IMR-90 (cell line): ENCODE measurements around the gene ITGB4. TPM values are rescaled to one million over a fixed set of nuclear protein-coding genes. Genes with fewer than 3 reads are reported as not detected.

Experiments used
- ATAC-seq: fragments of 200-7000 bp; cut with Tn5 transposase; 2 replicates; pipeline ENCODE4 v1.9.1; 2020; ENCODE audit warnings: low read depth, mild to moderate bottlenecking, moderate library complexity
- BruUV-seq: library from RNA; stranded (reverse); fragments of 400-500 nt; replicated peaks from 2 replicates; lab custom pipeline; 2021; lab: Mats Ljungman, UMichigan
- CTCF ChIA-PET: fragments of 300-600 bp; formaldehyde crosslinking; extraction: SDS; loops from one replicate; lab custom pipeline; 2021; ENCODE audit warnings: antibody characterized with exemption; lab: Yijun Ruan, JAX
- POLR2A ChIA-PET: fragments of 300-600 bp; sonication (Branson Sonifier 250); formaldehyde crosslinking; loops from one replicate; lab custom pipeline; 2022; ENCODE audit warnings: antibody characterized with exemption; ENCODE audit not compliant: unreplicated experiment; lab: Charles Lee
- DNase-seq: peaks from one replicate; pipeline ENCODE4 v3.0.0; 2013
- H2AFZ ChIP-seq: replicated peaks from 2 replicates; pipeline ENCODE3; 2013; ENCODE audit warnings: low read length, mild to moderate bottlenecking; ENCODE audit not compliant: poor library complexity
- H2AK5ac ChIP-seq: 2 replicates; pipeline ENCODE4 v1.6.1; 2013; ENCODE audit warnings: low read depth, low read length, inconsistent platforms
- H2AK9ac ChIP-seq: replicated peaks from 2 replicates; pipeline ENCODE3; 2013; ENCODE audit warnings: mild to moderate bottlenecking, low read depth, low read length, moderate library complexity; ENCODE audit not compliant: poor library complexity
- H2BK120ac ChIP-seq: 2 replicates; pipeline ENCODE4 v1.6.1; 2013; ENCODE audit warnings: low read depth, low read length, inconsistent platforms
- H2BK15ac ChIP-seq: 3 replicates; pipeline ENCODE4 v1.6.1; 2013; ENCODE audit warnings: low read depth, low read length, inconsistent platforms
- H2BK20ac ChIP-seq: 2 replicates; pipeline ENCODE4 v1.6.1; 2013; ENCODE audit warnings: low read depth, mild to moderate bottlenecking, inconsistent platforms, low read length, moderate library complexity
- H2BK5ac ChIP-seq: 2 replicates; pipeline ENCODE4 v1.6.1; 2013; ENCODE audit warnings: mild to moderate bottlenecking, low read depth, low read length, inconsistent platforms; ENCODE audit not compliant: poor library complexity, severe bottlenecking
- H3K14ac ChIP-seq: replicated peaks from 2 replicates; pipeline ENCODE4 v1.6.1; 2013; ENCODE audit warnings: low read depth, low read length, inconsistent platforms
- H3K18ac ChIP-seq: 2 replicates; pipeline ENCODE4 v1.6.1; 2013; ENCODE audit warnings: low read depth, low read length, control low read depth
- H3K23ac ChIP-seq: 2 replicates; pipeline ENCODE4 v1.6.1; 2013; ENCODE audit warnings: low read depth, low read length, inconsistent platforms
- H3K27ac ChIP-seq: 2 replicates; pipeline ENCODE4 v1.5.1; 2013; ENCODE audit warnings: mild to moderate bottlenecking, control low read depth, low read length; ENCODE audit not compliant: insufficient read depth
- H3K27me3 ChIP-seq: 2 replicates; pipeline ENCODE4 v1.6.1; 2013; ENCODE audit warnings: low read length; ENCODE audit not compliant: control insufficient read depth, insufficient read depth
- H3K36me3 ChIP-seq: 2 replicates; pipeline ENCODE4 v1.6.1; 2013; ENCODE audit warnings: low read length, mixed read lengths; ENCODE audit not compliant: control insufficient read depth, insufficient read depth
- H3K4ac ChIP-seq: 2 replicates; pipeline ENCODE4 v1.6.1; 2013; ENCODE audit warnings: low read depth, low read length, inconsistent platforms
- H3K4me1 ChIP-seq: 2 replicates; pipeline ENCODE4 v1.6.1; 2013; ENCODE audit warnings: low read length, mixed read lengths; ENCODE audit not compliant: control insufficient read depth, insufficient read depth
- H3K4me2 ChIP-seq: 2 replicates; pipeline ENCODE4 v1.6.1; 2013; ENCODE audit warnings: low read depth, mild to moderate bottlenecking, control low read depth, low read length, moderate library complexity
- H3K4me3 ChIP-seq: 2 replicates; pipeline ENCODE4 v1.5.1; 2013; ENCODE audit warnings: low read depth, mild to moderate bottlenecking, control low read depth, low read length, moderate library complexity; ENCODE audit not compliant: insufficient read depth
- H3K56ac ChIP-seq: 2 replicates; pipeline ENCODE4 v1.6.1; 2013; ENCODE audit warnings: low read length, inconsistent platforms; ENCODE audit not compliant: insufficient read depth; ENCODE audit errors: extremely low read depth
- H3K79me1 ChIP-seq, 2 experiments: 2 replicates each; pipeline ENCODE4 v1.6.1; 2013; ENCODE audit warnings: low read length in 2 of 2, inconsistent platforms in 1 of 2, low read depth in 1 of 2
- H3K9ac ChIP-seq: 2 replicates; pipeline ENCODE4 v1.6.1; 2013; ENCODE audit warnings: low read depth, low read length, control low read depth
- H3K9me1 ChIP-seq: 2 replicates; pipeline ENCODE4 v1.6.1; 2013; ENCODE audit warnings: low read length, inconsistent platforms; ENCODE audit not compliant: insufficient read depth
- H3K9me3 ChIP-seq: 2 replicates; pipeline ENCODE4 v1.6.1; 2013; ENCODE audit warnings: low read length; ENCODE audit not compliant: control insufficient read depth, insufficient read depth
- H4K20me1 ChIP-seq: 2 replicates; pipeline ENCODE4 v1.6.1; 2013; ENCODE audit warnings: low read length, inconsistent platforms; ENCODE audit not compliant: insufficient read depth
- H4K5ac ChIP-seq: 2 replicates; pipeline ENCODE4 v1.6.1; 2013; ENCODE audit warnings: mild to moderate bottlenecking, low read depth, low read length, control low read depth
- H4K8ac ChIP-seq, 2 experiments: 2 replicates each; pipeline ENCODE4 v1.6.1; 2013; ENCODE audit warnings: low read depth in 2 of 2, low read length in 2 of 2, control low read depth in 1 of 2, inconsistent platforms in 1 of 2
- H4K91ac ChIP-seq: 2 replicates; pipeline ENCODE4 v1.6.1; 2013; ENCODE audit warnings: low read depth, low read length, inconsistent platforms; ENCODE audit not compliant: insufficient read depth
- BHLHE40 ChIP-seq: fragments of 150-350 bp; IDR thresholded peaks from 2 replicates; pipeline ENCODE4 v1.6.1; 2016; ENCODE audit warnings: mild to moderate bottlenecking, low read depth, low read length
- CEBPB ChIP-seq: IDR thresholded peaks from 2 replicates; pipeline ENCODE4 v1.6.1; 2012; ENCODE audit warnings: low read depth, low read length, improper control_type of control experiment
- CHD1 ChIP-seq: IDR thresholded peaks from 2 replicates; pipeline ENCODE4 v1.6.1; 2012; ENCODE audit warnings: low read depth, low read length, improper control_type of control experiment
- CTCF ChIP-seq: conservative IDR thresholded peaks from 2 replicates; pipeline ENCODE4 v1.5.1; 2012; ENCODE audit warnings: mild to moderate bottlenecking, low read depth, low read length, improper control_type of control experiment
- ELK1 ChIP-seq: fragments of 150-350 bp; IDR thresholded peaks from 2 replicates; pipeline ENCODE4 v1.6.1; 2016; ENCODE audit warnings: low read depth, mild to moderate bottlenecking, low read length, moderate library complexity, borderline replicate concordance
- FOS ChIP-seq: fragments of 150-350 bp; IDR thresholded peaks from 2 replicates; pipeline ENCODE4 v1.6.1; 2016; ENCODE audit warnings: low read depth, low read length
- MAFK ChIP-seq: IDR thresholded peaks from 2 replicates; pipeline ENCODE4 v1.6.1; 2012; ENCODE audit warnings: low read depth, low read length, improper control_type of control experiment
- MAZ ChIP-seq: IDR thresholded peaks from 2 replicates; pipeline ENCODE4 v1.6.1; 2012; ENCODE audit warnings: low read depth, mild to moderate bottlenecking, low read length, improper control_type of control experiment, moderate library complexity, borderline replicate concordance
- MXI1 ChIP-seq: IDR thresholded peaks from 2 replicates; pipeline ENCODE4 v1.6.1; 2012; ENCODE audit warnings: low read depth, mild to moderate bottlenecking, low read length, moderate library complexity, borderline replicate concordance
- NFE2L2 ChIP-seq: fragments of 150-350 bp; IDR thresholded peaks from 2 replicates; pipeline ENCODE4 v1.6.1; 2016; ENCODE audit warnings: low read depth, mild to moderate bottlenecking, low read length
- POLR2A ChIP-seq: IDR thresholded peaks from 2 replicates; pipeline ENCODE4 v1.6.1; 2012; ENCODE audit warnings: mild to moderate bottlenecking, low read depth, low read length
- RAD21 ChIP-seq: IDR thresholded peaks from 2 replicates; pipeline ENCODE4 v1.6.1; 2012; ENCODE audit warnings: low read length, improper control_type of control experiment
- RCOR1 ChIP-seq: IDR thresholded peaks from 2 replicates; pipeline ENCODE4 v1.6.1; 2012; ENCODE audit warnings: mild to moderate bottlenecking, low read length, improper control_type of control experiment; ENCODE audit not compliant: insufficient replicate concordance
- RFX5 ChIP-seq: IDR thresholded peaks from 2 replicates; pipeline ENCODE4 v1.8.0; 2012; ENCODE audit warnings: low read depth, mild to moderate bottlenecking, low read length, moderate library complexity
- SMC3 ChIP-seq: fragments of 150-350 bp; IDR thresholded peaks from 2 replicates; pipeline ENCODE4 v1.6.1; 2016; ENCODE audit warnings: low read depth, mild to moderate bottlenecking, antibody characterized with exemption, low read length, moderate library complexity
- USF2 ChIP-seq: fragments of 150-350 bp; IDR thresholded peaks from 2 replicates; pipeline ENCODE4 v1.6.1; 2017; ENCODE audit warnings: mild to moderate bottlenecking, antibody characterized with exemption, low read length, low read depth
- WGBS, 2 experiments: methylation state at CpG; one replicate each; pipeline versions ENCODE4 v1.1.5 to v1.1.7; 2013; ENCODE audit warnings: missing lambda C conversion rate in 2 of 2; ENCODE audit not compliant: insufficient read length in 1 of 2; ENCODE audit errors: extremely low coverage in 2 of 2; 5-methylcytosine and 5-hydroxymethylcytosine counted together
- dilution Hi-C: fragments of 300-500 bp; cut with HindIII; formaldehyde crosslinking; loops from one replicate; pipeline ENCODE4 v1.14.3; 2018; ENCODE audit warnings: low sequenced_read_pairs; ENCODE audit not compliant: unreplicated experiment
- in situ Hi-C: fragments of 300-500 bp; cut with MboI; formaldehyde crosslinking; loops from 3 replicates; pipeline ENCODE4 v1.14.3; 2019; ENCODE audit warnings: low sequenced_read_pairs, inconsistent platforms, mixed read lengths
- intact Hi-C: fragments of 100-400 bp; cut with micrococcal nuclease; formaldehyde crosslinking; loops from 2 replicates; pipeline ENCODE4 v1.10.0; 2022
- polyA plus RNA-seq, 3 experiments: library from polyadenylated mRNA; depleted of rRNA; stranded (reverse); fragments of >200 nt; gene quantifications; 2 replicates each; pipeline ENCODE4 v1.2.3, GENCODE V29; 2012; ENCODE audit warnings: low replicate concordance in 1 of 3
- total RNA-seq: library from RNA; depleted of rRNA; stranded (reverse); fragments of >200 nt; gene quantifications from 2 replicates; pipeline ENCODE4 v1.2.3, GENCODE V29; 2012

The ITGB4 gene
- total and polyA plus RNA-seq, 2 of the 4 experiments (the other 2 are of a cell fraction), result under 0.01 to 0.27 TPM

- ATAC-seq (peak; percentile 37; the same call in 1 of the 2 replicates), DNase-seq (no peak)
- intact Hi-C loops, result no loop called here
- no peak overlapping the region for H2BK15ac ChIP-seq
- no peak overlapping the region for H4K8ac ChIP-seq
- no peak overlapping the region for H3K18ac ChIP-seq
- H3K4me2 ChIP-seq, result peak overlapping the region; percentile 78
- no peak overlapping the region for H2AK9ac ChIP-seq
- no TSS peak for BruUV-seq
- TF ChIP-seq CTCF, result no peak
- no peak for TF ChIP-seq FOS
- no peak for TF ChIP-seq ELK1
- no peak for TF ChIP-seq MAFK
- no peak for TF ChIP-seq CEBPB
- no peak for TF ChIP-seq USF2
- no peak for TF ChIP-seq NFE2L2
- no peak for TF ChIP-seq RCOR1
- TF ChIP-seq BHLHE40, result no peak
- TF ChIP-seq MXI1, result no peak
- no peak for TF ChIP-seq SMC3
- TF ChIP-seq MAZ, result no peak
- TF ChIP-seq CHD1, result no peak
- no peak for TF ChIP-seq RAD21
- TF ChIP-seq RFX5, result no peak
- TF ChIP-seq POLR2A, result no peak
- peak overlapping the region; percentile 7 for H2AFZ ChIP-seq
- no peak overlapping the region for H4K91ac ChIP-seq
- no peak overlapping the region for H3K4ac ChIP-seq
- H3K4me1 ChIP-seq, result no peaks in the 10 kb centered on the region
- dilution Hi-C loops, result no loop called here
- ChIA-PET POLR2A (no interaction called here), CTCF (interaction anchor here (0.9 kb wide), 1 partner anchor 10 kb away, joined by 3 read pairs; no protein-coding TSS in a partner anchor)
- no peak overlapping the region for H2BK120ac ChIP-seq
- no peak overlapping the region for H3K23ac ChIP-seq
- H4K5ac ChIP-seq, result no peak overlapping the region; the same call in 1 of the 2 replicates
- H3K4me3 ChIP-seq, result no peak overlapping the region
- H3K79me1 ChIP-seq, result no peaks in the 10 kb centered on the region
- H2BK20ac ChIP-seq, result no peak overlapping the region
- H3K14ac ChIP-seq, result no peak overlapping the region
- H4K20me1 ChIP-seq, result no peaks in the 10 kb centered on the region
- H3K9me1 ChIP-seq, result no peaks in the 10 kb centered on the region
- H2AK5ac ChIP-seq, result no peak overlapping the region
- no peaks in the 10 kb centered on the region for H3K9me3 ChIP-seq
- no peak overlapping the region for H3K56ac ChIP-seq
- H3K27ac ChIP-seq, result no peak overlapping the region
- H3K36me3 ChIP-seq, result no peaks in the 10 kb centered on the region
- no CpG with 5 or more reads among the region's 4 CpGs for whole genome bisulfite sequencing, 2 experiments
- H3K9ac ChIP-seq, result peak overlapping the region; percentile 45; the same call in 1 of the 2 replicates
- H2BK5ac ChIP-seq, result no peak overlapping the region
- peaks cover 6% of the 10 kb centered on the region for H3K27me3 ChIP-seq
- in situ Hi-C loops, result no loop called here
Observed at GRCh38 chr17:75734674-75735294, 13.5 kb downstream of the ITGB4 start.
